A549 (cell line): ENCODE measurements around the gene UXT. TPM values are rescaled to one million over a fixed set of nuclear protein-coding genes. Genes with fewer than 3 reads are reported as not detected.

ENCODE experiments used
- ATAC-seq, 2 experiments: fragments of 200-7000 bp in 1 of 2; fragments of >200 bp in 1 of 2; cut with Nextera tagmentation in 1 of 2; cut with Tn5 transposase in 1 of 2; 3 replicates each; pipeline versions ENCODE4 v1.8.0 to v1.9.1; 2018 to 2020; ENCODE audit warnings: mild to moderate bottlenecking in 1 of 2, moderate library complexity in 1 of 2
- CTCF ChIA-PET: fragments of 300-600 bp; sonication (Branson Sonifier 250); formaldehyde crosslinking; extraction: SDS; loops from one replicate; lab custom pipeline; 2021; ENCODE audit warnings: antibody characterized with exemption, inconsistent platforms; lab: Yijun Ruan, JAX
- POLR2A ChIA-PET: fragments of 350-600 bp; formaldehyde crosslinking; extraction: SDS; loops from one replicate; lab custom pipeline; 2021; ENCODE audit warnings: antibody characterized with exemption, inconsistent platforms; lab: Yijun Ruan, JAX
- DNase-seq, 2 experiments: peaks; one replicate each; pipeline versions ENCODE4 v3.0.0 to v3.0.0-alpha.2; 2011 to 2016; ENCODE audit warnings: low read depth in 1 of 2, low spot score in 1 of 2
- FAIRE-seq: peaks from 2 replicates; lab custom pipeline; 2011; peaks lifted over from hg19 to GRCh38; lab: Jason Lieb, UNC
- H3K27ac ChIP-seq, 2 experiments: fragments of >200 bp; sonication (Bioruptor Twin); formaldehyde crosslinking; 3 replicates each; pipeline ENCODE4 v1.5.1; 2016 to 2017
- H3K4me1 ChIP-seq: fragments of >200 bp; sonication (Bioruptor Twin); formaldehyde crosslinking; 3 replicates; pipeline ENCODE4 v1.6.1; 2016
- H3K4me2 ChIP-seq: fragments of >200 bp; sonication (Bioruptor Twin); formaldehyde crosslinking; 3 replicates; pipeline ENCODE4 v1.6.1; 2016
- H3K4me3 ChIP-seq: fragments of >200 bp; sonication (Bioruptor Twin); formaldehyde crosslinking; 3 replicates; pipeline ENCODE4 v1.5.1; 2016
- H3K9me3 ChIP-seq: fragments of >200 bp; sonication (Bioruptor Twin); formaldehyde crosslinking; 3 replicates; pipeline ENCODE4 v1.6.1; 2016
- BCL3 ChIP-seq: fragments of >200 bp; sonication (Bioruptor Twin); formaldehyde crosslinking; IDR thresholded peaks from 3 replicates; pipeline ENCODE4 v1.6.1; 2016
- BHLHE40 ChIP-seq: IDR thresholded peaks from 2 replicates; pipeline ENCODE4 v1.6.1; 2012; ENCODE audit warnings: low read depth, low read length, inconsistent platforms
- CBX2 ChIP-seq: fragments of 200-600 bp; sonication (generic); IDR thresholded peaks from 2 replicates; pipeline ENCODE4 v1.6.1; 2016; ENCODE audit warnings: low read depth, mild to moderate bottlenecking, borderline replicate concordance
- CHD2 ChIP-seq: fragments of 150-350 bp; IDR thresholded peaks from 2 replicates; pipeline ENCODE4 v1.6.1; 2014; ENCODE audit warnings: low read length; ENCODE audit not compliant: partially characterized antibody
- ELK1 ChIP-seq: fragments of 150-350 bp; IDR thresholded peaks from 2 replicates; pipeline ENCODE4 v1.6.1; 2014; ENCODE audit warnings: low read depth, mild to moderate bottlenecking, low read length
- EP300 ChIP-seq, 2 experiments: fragments of >200 bp; sonication (Bioruptor Twin); formaldehyde crosslinking; IDR thresholded peaks; 2 replicates in 1 of 2; 3 replicates in 1 of 2; pipeline ENCODE4 v1.6.1; 2016 to 2017
- FOSB ChIP-seq: fragments of 250-450 bp; sonication (Bioruptor Pico); IDR thresholded peaks from 2 replicates; pipeline ENCODE4 v1.5.0; 2020; ENCODE audit warnings: mild to moderate bottlenecking, moderate library complexity
- FOSL2 ChIP-seq, 2 experiments: fragments of 450-650 bp in 1 of 2; fragments of >200 bp in 1 of 2; sonication (Bioruptor Twin) in 1 of 2; formaldehyde crosslinking; IDR thresholded peaks; 2 replicates each; pipeline versions ENCODE4 v1.5.0 to v1.6.1; 2016 to 2020; ENCODE audit warnings: mild to moderate bottlenecking in 1 of 2, moderate library complexity in 1 of 2
- HEYL ChIP-seq: fragments of 250-450 bp; sonication (Bioruptor Pico); IDR thresholded peaks from 2 replicates; pipeline ENCODE4 v1.8.0; 2021; ENCODE audit warnings: mild to moderate bottlenecking, moderate library complexity
- HMGXB4 ChIP-seq: fragments of 250-450 bp; sonication (Bioruptor Pico); IDR thresholded peaks from 2 replicates; pipeline ENCODE4 v1.5.0; 2021; ENCODE audit warnings: mild to moderate bottlenecking, moderate library complexity, borderline replicate concordance
- KDM1A ChIP-seq: fragments of 200-600 bp; sonication (generic); IDR thresholded peaks from 2 replicates; pipeline ENCODE4 v1.6.1; 2016; ENCODE audit warnings: low read depth, mild to moderate bottlenecking
- MAFK ChIP-seq: fragments of 450-650 bp; IDR thresholded peaks from 2 replicates; pipeline ENCODE4 v1.6.1; 2014; ENCODE audit not compliant: partially characterized antibody
- MYC ChIP-seq: IDR thresholded peaks from 2 replicates; pipeline ENCODE4 v1.6.1; 2012; ENCODE audit warnings: mild to moderate bottlenecking, inconsistent platforms, low read length, improper control_type of control experiment, borderline replicate concordance
- NFE2L2 ChIP-seq: fragments of 150-350 bp; conservative IDR thresholded peaks from 2 replicates; pipeline ENCODE4 v1.6.1; 2014; ENCODE audit warnings: low read length
- NR3C1 ChIP-seq: fragments of >200 bp; sonication (Bioruptor Twin); formaldehyde crosslinking; IDR thresholded peaks from 3 replicates; pipeline ENCODE4 v1.6.1; 2017
- SMC3 ChIP-seq: fragments of >200 bp; sonication (Bioruptor Twin); formaldehyde crosslinking; IDR thresholded peaks from 3 replicates; pipeline ENCODE4 v1.6.1; 2018; ENCODE audit warnings: inconsistent platforms
- USF2 ChIP-seq: fragments of 450-650 bp; IDR thresholded peaks from 2 replicates; pipeline ENCODE4 v1.6.1; 2014; ENCODE audit warnings: antibody characterized with exemption
- ZC3H11A ChIP-seq: fragments of 450-650 bp; IDR thresholded peaks from 2 replicates; pipeline ENCODE4 v1.6.1; 2014; ENCODE audit warnings: antibody characterized with exemption, mild to moderate bottlenecking
- ZFP36 ChIP-seq: fragments of 450-650 bp; IDR thresholded peaks from 2 replicates; pipeline ENCODE4 v1.6.1; 2014; ENCODE audit warnings: borderline replicate concordance; ENCODE audit not compliant: partially characterized antibody
- ZSCAN20 ChIP-seq: fragments of 250-450 bp; sonication (Bioruptor Pico); IDR thresholded peaks from 2 replicates; pipeline ENCODE4 v1.8.0; 2022; ENCODE audit warnings: mild to moderate bottlenecking, moderate library complexity
- WGBS: methylation state at CpG from one replicate; pipeline ENCODE4 v1.1.6; 2017; ENCODE audit errors: missing lambda C conversion rate; 5-methylcytosine and 5-hydroxymethylcytosine counted together
- polyA plus RNA-seq, 4 experiments: library from polyadenylated mRNA; depleted of rRNA in 3 of 4; stranded (reverse); fragments of >200 nt; fragmentation: RNase III in 1 of 4; extraction: RNeasy Plus Mini Kit Qiagen cat#74134 plus additional on column Dnase treatment in 1 of 4; gene quantifications; 2 replicates in 3 of 4; 3 replicates in 1 of 4; pipeline ENCODE4 v1.2.3, GENCODE V29; 2011 to 2017
- TF ChIP-seq, protein P1 (sequence below): IDR thresholded peaks from 2 replicates; pipeline ENCODE4 v1.6.1; 2012

Gene UXT
- polyA plus RNA-seq, 2 of the 4 experiments (the other 2 are of a cell fraction), result 172 to 175 TPM

DNA sequence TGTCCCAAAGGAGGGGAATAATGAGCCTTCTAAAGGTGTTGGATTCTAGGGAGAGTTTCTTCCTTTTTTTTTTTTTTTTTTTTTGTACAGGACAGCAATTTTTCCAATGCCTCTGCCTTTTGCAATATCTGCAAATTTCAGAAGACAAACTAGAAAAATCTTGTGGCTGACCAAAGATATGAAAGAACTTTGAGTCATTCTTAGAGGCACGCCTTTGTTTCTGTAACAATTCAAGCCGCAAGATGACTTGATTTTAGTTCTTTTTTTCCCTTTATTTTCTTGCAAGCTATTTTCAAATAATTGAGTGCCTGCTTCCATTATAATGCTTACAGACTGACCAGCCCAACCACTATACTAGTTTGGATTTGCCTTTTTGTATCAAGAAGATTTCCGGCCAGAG, 47.6 kb upstream of the UXT start:
- H3K27ac ChIP-seq, result no peak overlapping the region
- no peak overlapping the region for H3K4me3 ChIP-seq
- ATAC-seq (no peak), DNase-seq (no peak), FAIRE-seq (peak; percentile 59)
- POLR2A ChIA-PET, result no interaction called here
- TF ChIP-seq ZC3H11A (no peak), CBX2 (no peak), NR3C1 (no peak), MYC (no peak), FOSB (CRISPR knock-in tag) (no peak), HEYL (CRISPR knock-in tag) (no peak), MAFK (no peak), ZSCAN20 (CRISPR knock-in tag) (no peak), EP300 (IDR thresholded peaks at IDR 0.05) (no peak), KDM1A (no peak), FOSL2 (IDR thresholded peaks at IDR 0.05) (no peak), FOSL2 (CRISPR knock-in tag; IDR thresholded peaks at IDR 0.05) (no peak), NFE2L2 (no peak), SMC3 (no peak), BHLHE40 (no peak), ELK1 (no peak), USF2 (no peak)
- TF ChIP-seq, protein P1, sequence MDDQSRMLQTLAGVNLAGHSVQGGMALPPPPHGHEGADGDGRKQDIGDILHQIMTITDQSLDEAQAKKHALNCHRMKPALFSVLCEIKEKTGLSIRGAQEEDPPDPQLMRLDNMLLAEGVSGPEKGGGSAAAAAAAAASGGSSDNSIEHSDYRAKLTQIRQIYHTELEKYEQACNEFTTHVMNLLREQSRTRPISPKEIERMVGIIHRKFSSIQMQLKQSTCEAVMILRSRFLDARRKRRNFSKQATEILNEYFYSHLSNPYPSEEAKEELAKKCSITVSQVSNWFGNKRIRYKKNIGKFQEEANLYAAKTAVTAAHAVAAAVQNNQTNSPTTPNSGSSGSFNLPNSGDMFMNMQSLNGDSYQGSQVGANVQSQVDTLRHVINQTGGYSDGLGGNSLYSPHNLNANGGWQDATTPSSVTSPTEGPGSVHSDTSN, result no peak
- no peaks in the 10 kb centered on the region for H3K4me1 ChIP-seq
- H3K9me3 ChIP-seq, result no peaks in the 10 kb centered on the region
- CTCF ChIA-PET, result no interaction called here
- 66% methylated on average over 3 of the region's 3 CpGs for WGBS
- H3K4me2 ChIP-seq, result no peak overlapping the region

GRCh38 chrX:47704736-47705135, 45.8 kb upstream of the UXT start:
- H3K4me1 ChIP-seq, result no peaks in the 10 kb centered on the region
- FAIRE-seq, result peak; percentile 18
- CTCF ChIA-PET, result no interaction called here
- no peak overlapping the region for H3K4me2 ChIP-seq
- WGBS, result 20% methylated on average over 5 of the region's 5 CpGs
- H3K27ac ChIP-seq, result no peak overlapping the region
- no peaks in the 10 kb centered on the region for H3K9me3 ChIP-seq
- no peak for ATAC-seq
- POLR2A ChIA-PET, result no interaction called here
- DNase-seq, result no peak
- H3K4me3 ChIP-seq, result no peak overlapping the region
- TF ChIP-seq HMGXB4 (CRISPR knock-in tag) (no peak), ELK1 (no peak), ZFP36 (no peak), BCL3 (no peak), SMC3 (no peak), CHD2 (no peak)
- TF ChIP-seq, protein P1, result no peak
